SU-DHL-6 (cell line): ENCODE data around the gene TMEM151A.

Experiments used
- H2AFZ ChIP-seq: fragments of 200-600 bp; sonication (generic); 2 replicates; pipeline ENCODE4 v1.6.1; 2014; ENCODE audit warnings: low read depth, mild to moderate bottlenecking, moderate library complexity, mixed read lengths, antibody characterized with exemption, low read length; ENCODE audit not compliant: severe bottlenecking
- H3F3A ChIP-seq: fragments of 200-600 bp; shearing (Covaris generic); 2 replicates; pipeline ENCODE4 v1.6.0; 2016; ENCODE audit warnings: antibody characterized with exemption, mild to moderate bottlenecking; ENCODE audit not compliant: insufficient read depth
- H3K27ac ChIP-seq: fragments of 200-600 bp; sonication (generic); 2 replicates; pipeline ENCODE4 v1.5.1; 2016; ENCODE audit warnings: low read depth, mild to moderate bottlenecking, low read length, moderate library complexity, mixed read lengths
- H3K27me3 ChIP-seq: fragments of 200-600 bp; sonication (generic), shearing (Covaris generic); 2 replicates; pipeline ENCODE4 v1.6.0; 2014; ENCODE audit warnings: mild to moderate bottlenecking, low read length
- H3K36me3 ChIP-seq: fragments of 200-600 bp; sonication (generic); 2 replicates; pipeline ENCODE4 v1.6.1; 2014; ENCODE audit warnings: mild to moderate bottlenecking, low read length, mixed read lengths
- H3K4me2 ChIP-seq: fragments of 300-600, 200-600 bp; shearing (Covaris generic), sonication (generic); 2 replicates; pipeline ENCODE4 v1.6.0; 2014; ENCODE audit warnings: low read length, low read depth, mild to moderate bottlenecking; ENCODE audit not compliant: poor library complexity, severe bottlenecking
- H3K4me3 ChIP-seq: fragments of 200-600 bp; sonication (generic); 2 replicates; pipeline ENCODE4 v1.5.1; 2014; ENCODE audit warnings: antibody characterized with exemption, low read length, mild to moderate bottlenecking, mixed read lengths; ENCODE audit not compliant: insufficient read depth, poor library complexity, severe bottlenecking
- H3K79me2 ChIP-seq: fragments of 200-600 bp; sonication (generic); 2 replicates; pipeline ENCODE4 v1.6.1; 2014; ENCODE audit warnings: mild to moderate bottlenecking, low read length, moderate library complexity; ENCODE audit not compliant: insufficient read depth
- H3K9ac ChIP-seq: fragments of 200-600 bp; sonication (generic); 2 replicates; pipeline ENCODE4 v1.7.0; 2014; ENCODE audit warnings: mild to moderate bottlenecking, low read length
- H3K9me2 ChIP-seq: fragments of 200-600 bp; sonication (generic); replicated peaks from 2 replicates; pipeline ENCODE4 v1.6.1; 2014; ENCODE audit warnings: low read length; ENCODE audit not compliant: insufficient read depth
- H3K9me3 ChIP-seq: fragments of 200-600 bp; sonication (generic); 2 replicates; pipeline ENCODE4 v1.6.1; 2014; ENCODE audit warnings: low read length, mixed read lengths; ENCODE audit not compliant: insufficient read depth
- H4K20me1 ChIP-seq: fragments of 200-600 bp; sonication (generic); 2 replicates; pipeline ENCODE4 v1.6.1; 2014; ENCODE audit warnings: low read depth, mild to moderate bottlenecking, antibody characterized with exemption, low read length, moderate library complexity, mixed read lengths
- CTCF ChIP-seq: fragments of 200-600 bp; sonication (generic); IDR thresholded peaks from one replicate; pipeline ENCODE4 v1.5.1; 2017; ENCODE audit warnings: antibody characterized with exemption, mild to moderate bottlenecking, low read length, moderate library complexity; ENCODE audit not compliant: insufficient read depth, poor library complexity, severe bottlenecking
- EZH2phosphoT487 ChIP-seq: fragments of 200-600 bp; sonication (generic), shearing (Covaris generic); conservative IDR thresholded peaks from 2 replicates; pipeline ENCODE4 v1.6.1; 2018; ENCODE audit warnings: mild to moderate bottlenecking, antibody characterized with exemption, low read length, moderate library complexity, mixed read lengths

Gene TMEM151A

GRCh38 chr11:66315498-66315885, 23.8 kb downstream of the TMEM151A start:
- no peaks in the 10 kb centered on the region for H4K20me1 ChIP-seq
- TF ChIP-seq CTCF = no peak
- no peak for TF ChIP-seq EZH2phosphoT487
- no peaks in the 10 kb centered on the region for H3F3A ChIP-seq
- no peak overlapping the region for H3K27ac ChIP-seq
- no peak overlapping the region for H3K9ac ChIP-seq
- no peaks in the 10 kb centered on the region for H3K9me3 ChIP-seq
- no peak overlapping the region for H2AFZ ChIP-seq
- no peaks in the 10 kb centered on the region for H3K36me3 ChIP-seq
- no peak overlapping the region for H3K4me3 ChIP-seq
- H3K79me2 ChIP-seq = no peaks in the 10 kb centered on the region
- no peaks in the 10 kb centered on the region for H3K27me3 ChIP-seq
- no peak overlapping the region for H3K4me2 ChIP-seq
- H3K9me2 ChIP-seq = no peaks in the 10 kb centered on the region

- Histone ChIP-seq H3K9me2 (no peaks in the 10 kb centered on the region), H3K36me3 (no peaks in the 10 kb centered on the region), H3K9me3 (no peaks in the 10 kb centered on the region), H3K9ac (no peak overlapping the region), H3F3A (no peaks in the 10 kb centered on the region), H3K27ac (no peak overlapping the region), H4K20me1 (no peaks in the 10 kb centered on the region), H3K4me3 (no peak overlapping the region), H3K27me3 (no peaks in the 10 kb centered on the region), H3K4me2 (no peak overlapping the region), H3K79me2 (no peaks in the 10 kb centered on the region), H2AFZ (no peak overlapping the region)
- no peak for TF ChIP-seq CTCF
- TF ChIP-seq EZH2phosphoT487 = no peak
These were observed 24.5 kb downstream of the TMEM151A start for GRCh38 chr11:66315921-66316811.

- Histone ChIP-seq H3K9me3 (no peaks in the 10 kb centered on the region), H3K27me3 (no peaks in the 10 kb centered on the region), H3K4me3 (no peak within 1 kb of the TSS), H4K20me1 (no peaks in the 10 kb centered on the region), H3K36me3 (no peaks in the 10 kb centered on the region), H3K4me2 (no peak within 1 kb of the TSS), H3K9me2 (no peaks in the 10 kb centered on the region), H3K79me2 (no peaks in the 10 kb centered on the region), H3F3A (no peaks in the 10 kb centered on the region), H3K9ac (no peak within 1 kb of the TSS), H2AFZ (no peak within 1 kb of the TSS), H3K27ac (no peak within 1 kb of the TSS)
- no peak for TF ChIP-seq EZH2phosphoT487
- no peak for TF ChIP-seq CTCF
These were observed 25.2 kb downstream of the TMEM151A start, which contains the start of gene CD248 for GRCh38 chr11:66316849-66317251. TSS of gene CD248 (minus strand) at chr11:66317044. CDS start at chr11:66317027, 17 bp downstream.
